ENCODE measurements around the gene CEP41.

CEP41 gene

DNA sequence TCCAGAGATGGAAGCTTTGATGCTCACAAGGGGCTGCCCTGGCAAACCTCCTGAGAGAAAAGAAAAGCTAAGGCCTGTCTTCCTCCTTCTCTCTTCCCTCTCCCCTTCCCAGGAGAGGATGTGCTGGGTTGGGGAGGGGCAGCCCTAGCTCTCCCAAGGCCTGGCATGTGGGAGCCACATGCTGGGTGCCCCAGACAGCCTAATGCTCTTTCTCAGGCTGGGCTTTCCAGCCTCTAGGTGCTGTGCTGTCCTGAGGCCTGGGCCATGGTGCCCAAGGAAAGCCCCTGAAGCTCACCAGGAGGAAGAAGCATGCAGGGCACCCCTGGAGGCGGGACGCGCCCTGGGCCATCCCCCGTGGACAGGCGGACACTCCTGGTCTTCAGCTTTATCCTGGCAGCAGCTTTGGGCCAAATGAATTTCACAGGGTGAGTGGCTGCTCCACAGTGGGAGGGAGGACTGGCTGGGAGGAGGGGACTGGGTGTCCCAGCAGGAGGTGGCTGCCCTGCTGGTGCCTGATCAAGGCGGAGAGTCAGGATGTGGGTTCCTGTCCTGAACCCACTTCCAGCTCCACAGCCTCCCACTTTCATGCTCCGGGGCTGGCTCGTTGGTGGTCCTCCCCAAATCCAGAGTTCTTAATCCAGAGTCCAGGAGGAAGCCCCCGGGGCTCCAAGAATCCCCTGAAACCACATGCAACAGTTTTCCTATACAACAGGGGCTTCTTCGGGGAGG is 94.5 kb downstream of the CEP41 start:
- DNase-seq, result no peak

GRCh38 chr7:130345725-130346124 is 95.1 kb downstream of the CEP41 start:
- DNase-seq, result no peak

- DNase-seq, result no peak
Measured at GRCh38 chr7:130345136-130345535, 95.7 kb downstream of the CEP41 start.

GRCh38 chr7:130344271-130344866 is 96.4 kb downstream of the CEP41 start, which contains the start of gene CPA5:
Gene CPA5, plus strand, starts transcription at chr7:130344816. Its CDS starts 1,670 bp downstream, at chr7:130346486.
- no peak for DNase-seq
